Measurements from ENCODE around the gene DOCK10. TPM values are rescaled to one million over a fixed set of nuclear protein-coding genes. Genes with fewer than 3 reads are reported as not detected.
"Not testable (repeated sequence)": the region's sequence is repeated elsewhere in the genome, so short reads cannot be mapped to it uniquely, and the experiment has no call there.

The DOCK10 gene
- polyA plus RNA-seq, 1 donor: 10.3 TPM

DNA sequence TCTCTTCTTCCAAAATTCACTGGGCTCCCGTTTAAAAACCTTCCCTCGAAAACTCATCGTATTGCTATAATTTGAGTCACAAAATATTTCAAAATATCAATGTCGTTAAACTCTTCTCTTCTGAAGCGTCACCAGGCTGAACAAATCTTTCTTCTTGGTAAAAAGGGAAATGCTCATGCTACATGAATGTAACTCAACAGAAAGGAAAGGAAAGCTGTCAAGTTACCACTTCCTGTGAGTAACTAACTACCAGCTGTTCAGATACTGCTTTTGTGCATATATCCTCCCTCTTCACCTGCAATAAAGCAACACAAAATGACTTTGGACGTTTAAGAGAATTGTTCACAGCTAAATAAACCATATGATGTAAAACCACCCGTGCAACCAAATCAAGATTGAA is 95.4 kb downstream of the DOCK10 start:
- no peak for DNase-seq

DNA sequence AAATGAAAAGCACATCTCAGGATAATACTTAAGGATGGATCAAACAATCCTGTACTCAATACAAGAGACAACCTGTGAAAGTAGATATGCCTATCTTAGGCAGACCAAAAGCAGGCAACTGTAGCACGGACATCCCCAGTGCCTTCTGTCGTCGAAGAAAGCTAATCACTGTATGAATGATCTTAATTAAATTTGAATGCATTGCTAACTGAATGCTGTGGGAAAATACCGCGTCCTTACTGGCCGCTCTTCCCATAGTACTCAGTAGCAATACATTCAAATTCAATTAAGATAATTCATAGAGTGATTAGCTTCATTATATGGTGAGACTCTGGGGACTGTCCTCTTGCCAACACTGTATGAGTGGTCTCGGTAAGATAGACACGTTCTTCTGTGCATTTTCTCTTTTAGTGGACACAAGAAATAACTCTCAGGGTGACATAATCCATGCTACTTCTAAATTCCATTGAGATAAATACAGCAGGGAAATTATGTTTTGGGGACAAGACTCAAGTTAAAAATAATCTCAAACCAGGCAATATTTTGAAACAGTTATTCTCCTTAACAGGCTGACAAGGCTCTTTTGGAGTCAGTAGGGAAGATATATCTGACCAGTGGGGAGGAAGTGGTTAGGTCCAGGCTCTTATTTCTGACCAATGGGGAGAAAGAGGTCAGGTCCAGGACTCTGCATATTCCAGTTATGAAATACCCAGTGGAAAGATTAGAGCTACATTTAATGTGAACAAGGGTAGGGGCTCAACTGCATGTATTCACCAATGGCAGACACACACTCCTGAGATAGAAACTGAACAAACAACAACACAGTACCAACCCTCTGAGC is 97.3 kb downstream of the DOCK10 start:
- DNase-seq: no peak

DNA sequence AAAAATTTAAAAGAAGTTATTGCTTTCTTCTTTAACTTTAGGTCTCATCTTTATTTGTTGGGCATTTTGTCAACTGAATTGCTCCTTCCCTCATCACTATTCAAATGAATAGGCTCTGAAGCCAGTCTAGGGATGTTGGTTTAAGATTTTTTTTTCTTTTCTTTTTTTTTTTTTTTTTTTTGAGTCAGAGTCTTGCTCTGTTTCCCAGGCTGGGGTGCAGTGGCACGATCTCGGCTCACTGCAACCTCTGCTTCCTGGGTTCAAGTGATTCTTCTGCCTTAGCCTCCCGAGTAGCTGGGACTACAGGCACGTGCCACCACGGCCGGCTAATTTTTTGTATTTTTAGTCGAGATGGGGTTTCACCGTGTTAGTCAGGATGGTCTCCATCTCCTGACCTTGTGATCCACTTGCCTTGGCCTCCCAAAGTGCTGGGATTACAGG is 98.6 kb downstream of the DOCK10 start:
- not testable (repeated sequence) for DNase-seq

DNA sequence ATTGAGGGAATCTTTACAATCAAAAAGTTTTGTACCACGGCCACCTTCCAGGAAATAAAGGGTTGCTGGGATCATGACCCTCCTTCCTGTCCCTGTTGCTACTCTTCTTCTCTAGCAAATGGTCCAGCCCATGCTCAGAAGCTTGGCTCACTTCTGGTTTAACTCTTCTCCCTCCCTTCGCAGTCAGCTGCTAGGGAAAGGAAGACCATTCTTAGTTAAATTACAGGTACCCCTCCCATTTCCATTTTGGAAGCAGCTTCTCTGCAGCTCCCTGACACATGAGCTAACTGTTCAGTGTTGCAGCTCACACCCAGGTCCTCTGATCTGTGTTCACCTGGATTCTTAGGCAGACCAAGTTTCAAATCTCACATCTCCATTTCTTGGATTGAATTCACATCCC is 100.3 kb downstream of the DOCK10 start:
- DNase-seq: no peak

GRCh38 chr2:224940618-224941017 is 101.7 kb downstream of the DOCK10 start:
- no peak for DNase-seq

DNA sequence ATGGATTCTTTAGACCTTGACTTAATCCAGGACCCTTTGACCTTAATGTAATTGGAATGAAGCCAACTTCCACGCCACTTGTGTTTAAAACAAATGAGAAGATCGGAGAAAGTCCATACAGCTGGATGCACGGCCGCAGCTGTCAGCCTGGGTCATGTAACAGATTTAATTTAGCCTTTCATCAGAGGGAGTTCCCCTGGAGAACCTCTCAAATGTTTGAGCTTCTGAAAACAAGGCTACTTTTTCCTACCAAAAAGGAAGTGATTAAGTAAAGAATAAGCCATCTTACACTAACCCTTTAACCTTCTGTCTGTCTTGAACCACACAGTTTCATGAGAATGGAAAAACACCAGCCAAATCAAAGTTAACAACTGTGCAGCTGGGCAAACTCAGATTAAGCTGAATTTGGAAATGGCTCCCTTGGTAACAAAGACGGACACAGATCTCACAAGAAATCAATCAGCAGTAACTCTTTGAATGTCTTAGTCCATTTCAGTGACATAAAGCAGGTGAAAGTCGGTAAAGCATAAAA is 103.6 kb downstream of the DOCK10 start:
- peak; percentile 46 for DNase-seq

DNA sequence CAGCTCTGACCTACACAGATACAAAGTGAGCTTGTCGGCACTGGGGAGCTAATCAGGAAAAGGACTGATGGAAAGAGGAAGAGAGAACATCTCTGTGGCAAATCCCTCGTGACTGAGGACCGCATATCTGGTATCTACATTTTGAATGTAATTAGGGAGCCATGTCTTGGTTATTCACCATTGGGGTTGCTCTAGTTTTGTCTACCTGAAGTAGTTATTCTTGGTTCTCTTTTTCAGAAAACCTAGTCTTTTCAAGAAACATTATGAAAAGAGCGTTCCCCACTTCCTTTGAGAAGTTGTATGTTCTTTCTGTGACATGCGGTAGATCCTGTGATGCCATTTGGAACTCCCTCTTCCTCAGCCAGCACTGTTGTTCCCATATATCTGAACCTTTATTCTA is 104.4 kb downstream of the DOCK10 start:
- DNase-seq: no peak

GRCh38 chr2:224934526-224935188 is 107.6 kb downstream of the DOCK10 start:
- peak; percentile 30 for DNase-seq

DNA sequence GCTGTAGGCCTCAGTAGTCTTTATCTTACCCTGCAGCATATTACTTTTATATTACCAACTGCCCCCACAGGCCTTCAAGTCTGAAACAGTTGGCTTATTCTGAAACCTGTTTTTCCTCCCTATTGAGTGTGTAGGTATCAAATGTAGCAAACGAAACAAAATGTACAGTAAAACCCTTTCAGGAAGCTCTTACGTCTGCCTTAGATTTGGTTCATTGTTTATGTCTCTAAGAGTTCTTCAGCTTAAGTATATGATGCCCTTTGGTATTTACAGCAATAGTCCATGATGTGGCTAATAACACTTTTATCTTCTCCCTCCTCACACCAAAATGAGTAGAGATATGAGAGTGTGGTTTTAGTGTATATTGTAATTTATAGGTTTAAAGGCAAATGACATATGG is 108.8 kb downstream of the DOCK10 start:
- no peak for DNase-seq

DNA sequence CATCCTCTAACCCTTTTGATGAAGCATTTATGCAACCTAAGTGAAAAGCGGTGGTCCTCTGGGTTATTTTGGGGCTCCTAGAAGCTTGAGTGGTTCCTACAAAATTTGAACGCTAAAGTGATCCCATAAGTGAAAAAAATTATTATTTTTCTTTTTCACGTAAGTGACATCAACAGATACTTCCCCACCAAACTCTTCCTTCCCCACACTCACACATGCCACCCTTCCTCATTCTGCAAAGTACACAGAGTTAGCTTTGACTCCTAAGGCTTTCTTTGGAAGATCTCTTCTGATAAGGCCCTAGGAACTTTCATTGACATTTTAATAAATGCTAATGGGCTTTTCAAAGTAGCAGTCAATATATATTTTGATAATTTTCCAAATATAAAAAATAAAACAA is 109.7 kb downstream of the DOCK10 start:
- no peak for DNase-seq

DNA sequence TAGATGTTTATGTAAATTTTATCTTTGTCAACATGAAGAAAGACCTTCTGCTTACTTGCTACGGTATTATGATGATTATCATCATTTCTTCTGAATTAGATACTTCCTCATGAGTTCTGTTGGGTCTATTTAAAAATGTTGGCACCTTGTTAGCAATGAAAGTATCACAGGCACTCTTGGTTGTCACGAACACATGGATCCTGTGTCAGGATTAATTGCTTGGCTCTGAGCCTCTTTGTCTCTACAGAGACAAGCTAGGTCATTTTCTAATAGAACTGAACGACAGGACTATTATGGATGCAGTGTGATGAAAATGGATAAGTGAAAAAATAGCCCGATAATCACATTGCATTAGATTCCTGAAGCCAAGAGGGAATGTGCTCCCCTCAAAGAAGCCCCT is 110.3 kb downstream of the DOCK10 start:
- DNase-seq: no peak

- no peak for DNase-seq
Measured at GRCh38 chr2:224930990-224931389, 111.3 kb downstream of the DOCK10 start.

DNA sequence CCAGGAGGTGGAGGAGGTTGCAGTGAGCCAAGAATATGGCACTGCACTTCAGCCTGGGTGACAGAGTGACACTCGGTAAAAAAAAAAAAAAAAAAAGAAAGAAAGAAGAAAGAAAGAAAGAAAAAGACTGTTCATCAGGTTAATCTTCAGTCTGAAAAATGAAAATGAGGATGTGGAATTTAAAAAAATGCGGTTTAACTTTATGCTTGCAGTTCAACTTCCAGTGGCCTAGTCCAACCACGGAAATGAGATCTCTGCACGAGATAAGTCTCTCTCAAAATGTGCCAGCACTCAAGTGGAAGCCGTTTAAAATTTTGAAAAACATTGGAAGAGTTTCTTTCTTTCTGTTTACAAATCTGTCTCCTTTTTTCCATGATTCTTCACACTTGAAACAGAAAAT is 112.1 kb downstream of the DOCK10 start:
- DNase-seq: no peak

- DNase-seq: no peak
Measured at GRCh38 chr2:224929512-224929911, 112.8 kb downstream of the DOCK10 start.

- no peak for DNase-seq
Measured at GRCh38 chr2:224927646-224928173, 114.6 kb downstream of the DOCK10 start.

GRCh38 chr2:224927011-224927410 is 115.3 kb downstream of the DOCK10 start:
- DNase-seq: no peak

DNA sequence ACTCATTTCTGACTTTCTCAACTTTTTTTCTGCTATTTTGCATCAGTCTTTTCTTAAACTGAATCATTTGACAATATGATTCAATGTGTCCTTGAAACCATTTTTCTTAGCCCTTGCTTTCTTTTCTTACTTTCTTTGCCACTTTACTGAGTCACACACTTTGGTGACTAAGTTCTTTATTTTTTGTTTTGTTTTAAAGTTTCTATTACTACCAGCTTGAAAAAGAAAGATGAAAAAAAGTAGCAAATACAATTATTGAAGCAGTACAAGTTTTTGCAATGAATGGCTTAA is 116.5 kb downstream of the DOCK10 start:
- DNase-seq: no peak

DNA sequence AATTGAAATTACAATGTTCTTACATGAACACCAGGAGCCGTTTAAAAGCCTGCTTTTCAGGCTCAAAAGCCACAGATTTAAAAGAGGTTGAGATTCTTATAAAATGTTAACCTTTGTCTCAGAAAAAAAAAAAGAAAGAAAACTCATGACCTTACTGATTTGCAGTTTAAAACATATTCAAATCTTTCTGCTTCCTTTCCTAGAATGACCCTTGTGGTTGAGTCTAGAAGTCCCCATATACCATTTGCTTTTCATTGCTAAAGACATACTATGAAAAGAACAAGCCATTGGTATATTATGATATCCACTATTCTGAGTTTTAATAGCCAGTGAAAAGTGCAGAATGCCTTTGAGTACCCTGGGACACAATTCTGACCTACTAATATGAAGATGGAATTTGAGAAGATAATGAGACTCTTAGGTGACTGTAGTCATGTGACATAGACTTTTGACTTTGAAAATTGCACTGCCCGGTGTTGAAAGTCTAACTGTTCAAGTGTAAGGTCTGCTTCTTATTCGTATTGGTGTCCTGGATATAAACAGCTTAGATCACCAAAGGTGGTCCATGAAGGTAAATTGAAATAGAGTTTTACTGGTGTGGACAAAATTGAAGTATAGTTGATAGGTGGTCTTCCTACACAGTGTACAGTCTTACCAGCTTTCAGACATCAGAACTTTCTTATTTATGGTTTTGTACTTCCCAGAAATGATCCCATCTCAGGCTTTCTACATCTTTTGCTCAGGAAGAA is 117.0 kb downstream of the DOCK10 start:
- DNase-seq: no peak

DNA sequence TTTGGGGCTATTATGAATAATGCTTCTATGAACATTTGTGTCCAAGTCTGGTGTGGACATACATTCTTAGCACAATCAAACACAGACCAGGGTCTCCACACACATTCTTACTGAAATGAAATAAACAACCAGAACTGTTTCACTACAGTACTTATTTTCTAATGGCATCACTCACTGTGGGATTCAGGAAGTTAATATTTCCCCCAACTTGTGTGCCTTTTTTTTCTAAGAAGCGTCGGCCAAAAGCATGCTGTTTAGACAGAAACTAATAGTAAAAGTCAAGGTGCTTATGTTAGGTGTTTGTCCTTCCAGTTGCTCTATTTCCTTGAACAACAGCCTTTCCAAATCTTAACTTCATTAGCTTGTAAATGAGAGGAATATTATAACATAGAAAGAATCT is 117.6 kb downstream of the DOCK10 start:
- no peak for DNase-seq

- DNase-seq: no peak
Measured at GRCh38 chr2:224922142-224922727, 120.0 kb downstream of the DOCK10 start.

DNA sequence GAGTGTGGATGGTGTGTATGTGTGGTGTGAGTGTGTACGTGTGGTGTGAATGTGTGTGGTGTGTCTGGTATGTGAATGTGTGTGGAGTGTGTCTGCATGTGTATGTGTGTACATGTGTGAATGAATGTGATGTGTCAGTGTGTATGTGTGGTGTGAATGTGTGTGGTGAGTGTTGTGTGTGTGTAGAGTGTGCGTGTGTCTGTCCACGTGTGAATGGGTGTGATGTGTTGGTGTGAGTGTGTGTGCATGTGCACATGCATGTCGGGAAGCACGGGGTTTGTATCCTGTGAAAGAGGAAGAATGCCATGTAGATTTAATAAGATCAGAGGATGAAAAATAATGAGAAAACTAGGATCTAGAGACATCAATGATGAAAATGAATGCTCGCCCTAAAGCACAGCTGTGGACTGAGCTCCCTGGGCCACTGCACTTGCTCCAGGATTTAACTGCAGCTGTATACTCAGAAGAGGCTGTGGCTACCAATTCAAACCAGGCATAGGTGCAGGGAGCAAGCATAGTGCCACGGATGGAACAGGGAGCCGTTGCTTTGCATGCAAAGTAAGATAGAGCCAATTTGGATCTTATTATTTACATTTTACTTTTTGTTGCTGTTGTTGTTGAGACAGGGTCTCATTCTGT is 122.7 kb downstream of the DOCK10 start:
- DNase-seq: no peak

Measured in left kidney (tissue), 2 donors.